Muscle layer of duodenum (tissue), 2 donors: Measurements from ENCODE around the gene TMSB4X.

ENCODE experiments used
- H3K27ac ChIP-seq: one replicate; pipeline ENCODE4 v1.7.0; 2013; ENCODE audit warnings: mild to moderate bottlenecking, low read length
- H3K27me3 ChIP-seq: one replicate; pipeline ENCODE4 v1.7.0; 2013; ENCODE audit warnings: low read depth, mild to moderate bottlenecking, control low read depth, low read length
- H3K36me3 ChIP-seq, 2 donors: one replicate each; pipeline ENCODE4 v1.7.0; 2013; ENCODE audit warnings: low read length in 2 of 2, control low read depth in 1 of 2, mild to moderate bottlenecking in 1 of 2; ENCODE audit not compliant: insufficient read depth in 2 of 2, control insufficient read depth in 1 of 2
- H3K4me1 ChIP-seq, 2 donors: one replicate each; pipeline ENCODE4 v1.7.0; 2013; ENCODE audit warnings: low read length in 2 of 2, mild to moderate bottlenecking in 2 of 2, control low read depth in 1 of 2, moderate library complexity in 1 of 2; ENCODE audit not compliant: insufficient read depth in 2 of 2, control insufficient read depth in 1 of 2
- H3K4me3 ChIP-seq, 2 donors: one replicate each; pipeline ENCODE4 v1.7.0; 2013; ENCODE audit warnings: low read length in 2 of 2, low read depth in 1 of 2, mild to moderate bottlenecking in 1 of 2
- H3K9me3 ChIP-seq, 2 donors: one replicate each; pipeline ENCODE4 v1.7.0; 2013; ENCODE audit warnings: low read length in 2 of 2, control low read depth in 1 of 2, mild to moderate bottlenecking in 1 of 2; ENCODE audit not compliant: control insufficient read depth in 1 of 2
- donor health status: healthy.

TMSB4X gene

GRCh38 chrX:13001961-13002671 is 27.2 kb downstream of the TMSB4X start:
- Histone ChIP-seq H3K9me3 (no peaks in the 10 kb centered on the region), H3K27ac (no peak overlapping the region), H3K4me3 (no peak overlapping the region), H3K27me3 (no peaks in the 10 kb centered on the region), H3K36me3 (no peaks in the 10 kb centered on the region), H3K4me1 (peaks cover under 1 to 9% of the 10 kb centered on the region in 2 donors)

GRCh38 chrX:13005661-13006473 is 31.0 kb downstream of the TMSB4X start:
- Histone ChIP-seq H3K27ac (peak overlapping the region; percentile 31), H3K4me3 (no peak overlapping the region), H3K4me1 (peaks cover 8 to 15% of the 10 kb centered on the region in 2 donors), H3K9me3 (no peaks in the 10 kb centered on the region), H3K36me3 (no peaks in the 10 kb centered on the region), H3K27me3 (no peaks in the 10 kb centered on the region)

- Histone ChIP-seq H3K27me3 (no peaks in the 10 kb centered on the region), H3K4me1 (peaks cover 8 to 15% of the 10 kb centered on the region in 2 donors), H3K36me3 (no peaks in the 10 kb centered on the region), H3K4me3 (no peak overlapping the region), H3K9me3 (no peaks in the 10 kb centered on the region), H3K27ac (no peak overlapping the region)
Observed at GRCh38 chrX:13007519-13008188, 32.7 kb downstream of the TMSB4X start.

- Histone ChIP-seq H3K27me3 (no peaks in the 10 kb centered on the region), H3K4me1 (peaks cover 8 to 16% of the 10 kb centered on the region in 2 donors), H3K4me3 (no peak overlapping the region), H3K27ac (no peak overlapping the region), H3K9me3 (no peaks in the 10 kb centered on the region), H3K36me3 (no peaks in the 10 kb centered on the region)
Observed at GRCh38 chrX:13008189-13008533, 33.3 kb downstream of the TMSB4X start.

- no peak overlapping the region for H3K4me3 ChIP-seq
- peaks cover 8 to 19% of the 10 kb centered on the region in 2 donors for H3K4me1 ChIP-seq
- no peaks in the 10 kb centered on the region for H3K36me3 ChIP-seq
- no peaks in the 10 kb centered on the region for H3K9me3 ChIP-seq
- H3K27ac ChIP-seq = no peak overlapping the region
- no peaks in the 10 kb centered on the region for H3K27me3 ChIP-seq
Observed at GRCh38 chrX:13008851-13009250, 33.9 kb downstream of the TMSB4X start.

GRCh38 chrX:13009273-13009672 is 34.4 kb downstream of the TMSB4X start:
- no peaks in the 10 kb centered on the region for H3K36me3 ChIP-seq
- no peaks in the 10 kb centered on the region for H3K9me3 ChIP-seq
- H3K27ac ChIP-seq = no peak overlapping the region
- H3K4me3 ChIP-seq = no peak overlapping the region
- peaks cover 10 to 19% of the 10 kb centered on the region in 2 donors for H3K4me1 ChIP-seq
- H3K27me3 ChIP-seq = no peaks in the 10 kb centered on the region

GRCh38 chrX:13009844-13010243 is 34.9 kb downstream of the TMSB4X start:
- H3K4me1 ChIP-seq = peaks cover 11 to 19% of the 10 kb centered on the region in 2 donors
- H3K4me3 ChIP-seq = no peak overlapping the region
- no peaks in the 10 kb centered on the region for H3K36me3 ChIP-seq
- H3K9me3 ChIP-seq = no peaks in the 10 kb centered on the region
- H3K27ac ChIP-seq = no peak overlapping the region
- H3K27me3 ChIP-seq = no peaks in the 10 kb centered on the region

- H3K27ac ChIP-seq = no peak overlapping the region
- no peak overlapping the region for H3K4me3 ChIP-seq
- H3K9me3 ChIP-seq = no peaks in the 10 kb centered on the region
- H3K4me1 ChIP-seq = peaks cover 11 to 19% of the 10 kb centered on the region in 2 donors
- no peaks in the 10 kb centered on the region for H3K27me3 ChIP-seq
- H3K36me3 ChIP-seq = no peaks in the 10 kb centered on the region
Observed at GRCh38 chrX:13010546-13010945, 35.6 kb downstream of the TMSB4X start.

- H3K36me3 ChIP-seq = no peaks in the 10 kb centered on the region
- no peak overlapping the region for H3K4me3 ChIP-seq
- H3K27ac ChIP-seq = peak overlapping the region; percentile 67
Observed at GRCh38 chrX:13013363-13014110, 38.6 kb downstream of the TMSB4X start.

GRCh38 chrX:13014111-13015096 is 39.5 kb downstream of the TMSB4X start:
- H3K27ac ChIP-seq = peak overlapping the region; percentile 23
- H3K27me3 ChIP-seq = no peaks in the 10 kb centered on the region
- peaks cover 3 to 4% of the 10 kb centered on the region in 2 donors for H3K4me1 ChIP-seq
- no peaks in the 10 kb centered on the region for H3K9me3 ChIP-seq
- H3K4me3 ChIP-seq = no peak overlapping the region
- no peaks in the 10 kb centered on the region for H3K36me3 ChIP-seq

More at GRCh38 chrX:13013363-13014110, 38.6 kb downstream of the TMSB4X start:
- Histone ChIP-seq H3K4me1 (peaks cover 3 to 4% of the 10 kb centered on the region in 2 donors), H3K9me3 (no peaks in the 10 kb centered on the region), H3K27me3 (no peaks in the 10 kb centered on the region)
